ENCODE data around the gene XYLT1.
A peak's percentile ranks its signal among the peaks of the same experiment; 100 is the strongest.
"Not testable (repeated sequence)": the region's sequence is repeated elsewhere in the genome, so short reads cannot be mapped to it uniquely, and the experiment has no call there.

Gene XYLT1

DNA sequence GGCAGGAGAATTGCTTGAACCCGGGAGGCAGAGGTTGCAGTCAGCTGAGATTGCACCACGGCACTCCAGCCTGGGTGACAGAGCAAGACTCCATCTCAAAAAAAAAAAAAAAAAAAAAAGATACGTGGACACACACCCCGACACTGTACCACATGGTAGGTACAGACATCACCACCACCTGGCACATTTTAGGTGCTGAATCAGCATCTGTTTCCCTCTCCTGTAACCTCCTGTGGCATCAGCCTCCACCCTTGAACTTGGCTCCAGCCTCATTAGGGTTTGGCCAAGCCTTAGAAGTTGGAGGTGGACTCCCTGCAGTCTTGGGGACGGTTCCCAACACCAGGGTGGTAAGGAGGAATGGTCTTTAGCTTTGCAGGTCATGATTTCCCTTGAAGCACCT lies 46.0 kb downstream of the XYLT1 start:
- FAIRE-seq = no peak

DNA sequence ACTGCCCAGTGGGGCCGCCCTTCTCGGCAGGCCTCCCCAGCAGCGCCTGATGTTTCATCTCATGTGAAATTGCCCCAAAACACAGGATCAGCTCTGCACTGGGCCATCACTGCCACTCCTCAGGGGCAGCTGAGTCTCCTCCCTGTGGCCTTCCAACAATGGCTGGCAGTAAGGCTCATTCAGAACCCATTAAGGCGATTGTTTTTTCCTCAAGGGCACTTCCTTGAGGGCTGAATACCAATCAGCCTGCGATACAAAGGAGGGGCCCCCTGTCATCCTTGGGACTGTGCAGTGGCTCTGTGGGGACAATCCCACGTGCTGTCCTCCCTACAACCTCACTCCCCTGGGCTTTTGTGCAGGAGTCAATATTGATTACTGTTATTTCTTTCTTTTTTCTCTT lies 47.5 kb downstream of the XYLT1 start:
- FAIRE-seq = no peak

DNA sequence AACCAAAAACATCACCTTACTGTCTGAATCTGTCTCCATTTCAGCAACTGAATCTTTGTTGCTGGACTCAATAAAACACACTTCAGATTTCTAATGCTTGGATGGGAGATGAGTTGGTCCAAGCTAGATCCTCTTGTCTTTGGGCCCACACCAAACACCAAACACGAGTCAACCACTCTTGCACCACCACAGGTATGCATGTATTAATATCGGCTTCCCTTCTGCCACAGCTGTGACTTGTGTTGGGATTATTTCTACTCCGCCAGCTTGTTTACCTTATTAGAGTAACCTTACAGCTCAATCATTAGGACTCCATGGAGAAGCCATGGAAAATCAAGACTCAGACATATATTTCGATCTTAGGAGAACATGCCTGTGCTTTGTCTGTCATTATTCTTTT lies 49.9 kb downstream of the XYLT1 start:
- no peak for FAIRE-seq

DNA sequence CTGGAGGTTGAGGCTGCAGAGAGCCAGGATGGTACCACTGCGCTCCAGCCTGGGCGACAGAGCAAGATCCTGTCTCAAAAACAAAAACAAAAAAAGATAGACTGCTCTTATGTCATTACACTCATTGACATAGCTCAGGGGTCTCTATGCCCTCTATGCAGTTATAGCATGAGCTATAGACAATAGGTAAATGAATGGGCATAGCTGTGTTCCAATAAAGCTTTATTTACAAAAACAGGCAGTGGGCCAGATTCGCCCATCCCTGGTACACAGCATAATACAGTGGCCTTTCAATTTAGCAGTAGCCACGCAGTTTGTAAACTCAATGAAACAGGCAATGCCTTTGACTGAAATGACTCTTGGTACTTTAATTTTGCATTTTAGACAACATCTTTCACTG lies 51.5 kb downstream of the XYLT1 start:
- FAIRE-seq = no peak

DNA sequence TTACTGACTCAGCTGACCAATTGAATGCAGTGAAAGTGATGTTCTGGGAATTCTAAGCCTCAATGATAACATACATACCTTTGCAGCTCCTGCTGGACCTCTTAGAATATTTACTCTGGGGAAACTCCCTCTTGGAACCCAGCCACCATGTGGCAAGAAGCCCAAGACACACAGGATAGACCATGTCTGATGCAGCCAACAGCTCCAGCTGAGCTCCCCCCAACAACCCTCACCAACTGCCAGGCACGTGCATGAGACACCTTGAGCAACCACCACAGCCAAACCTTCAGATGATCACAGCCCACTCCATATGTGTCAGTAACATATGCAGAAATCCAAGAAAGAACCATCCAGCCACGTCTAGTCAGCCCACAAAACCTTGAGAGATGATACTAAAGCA lies 53.0 kb downstream of the XYLT1 start:
- no peak for FAIRE-seq

DNA sequence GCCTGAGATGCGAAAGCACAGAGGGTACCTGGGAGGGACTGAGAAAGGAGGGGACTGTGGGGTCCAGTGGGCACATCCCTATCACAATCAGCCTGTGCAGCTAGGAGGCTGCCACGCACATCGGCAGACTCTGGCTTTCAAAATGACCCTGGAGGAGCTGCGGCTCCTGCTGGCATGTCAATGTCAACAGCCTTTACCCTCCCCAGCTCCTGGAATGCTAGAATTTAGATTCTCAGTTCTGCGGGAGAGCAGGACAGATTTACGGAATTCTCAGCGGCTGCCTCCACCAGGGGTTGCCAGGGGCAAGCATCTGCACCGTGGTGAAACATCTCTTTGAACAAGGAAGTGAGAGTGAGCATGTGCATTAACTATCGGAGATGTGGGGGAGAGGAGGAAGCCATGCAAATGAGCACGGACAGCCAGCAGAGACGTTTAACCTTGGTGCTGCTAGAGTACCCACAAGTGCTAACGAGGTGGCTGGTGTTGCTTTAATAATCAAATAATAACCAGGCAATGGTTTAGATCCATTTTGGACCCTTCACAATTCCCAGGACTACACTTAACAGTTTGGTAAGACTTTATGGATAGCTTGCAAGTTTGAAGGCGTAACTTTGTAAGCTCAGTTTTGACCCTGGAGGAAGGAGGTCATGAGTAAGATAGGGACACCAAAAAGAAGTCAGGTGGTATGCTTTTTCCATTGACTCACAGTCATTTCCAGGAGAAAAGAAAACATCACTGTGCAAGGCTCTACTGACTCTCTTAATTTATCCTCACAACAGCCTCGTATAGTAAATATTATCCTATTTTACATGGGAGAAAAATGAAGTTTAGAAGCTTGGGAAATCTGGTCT lies 54.1 kb downstream of the XYLT1 start:
- no peak for FAIRE-seq

DNA sequence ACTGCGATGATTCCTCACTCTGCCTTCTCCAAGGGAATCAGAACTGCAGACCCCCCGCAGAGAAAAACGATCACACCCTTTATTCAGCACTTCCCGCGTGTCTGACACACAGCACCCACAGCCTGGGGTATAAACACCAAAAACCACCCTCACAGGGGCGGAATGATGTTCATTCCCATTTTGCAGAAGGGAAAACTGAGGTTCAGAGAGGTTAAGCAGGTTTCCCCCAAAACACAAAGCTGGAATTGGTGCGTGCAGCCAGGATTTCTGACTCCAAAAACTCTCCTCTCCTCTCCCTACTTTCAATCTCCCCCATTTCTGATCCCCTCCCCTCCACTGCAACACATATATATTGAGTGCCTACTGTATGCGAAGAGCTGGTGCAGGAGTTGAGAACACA lies 55.8 kb downstream of the XYLT1 start:
- no peak for FAIRE-seq

DNA sequence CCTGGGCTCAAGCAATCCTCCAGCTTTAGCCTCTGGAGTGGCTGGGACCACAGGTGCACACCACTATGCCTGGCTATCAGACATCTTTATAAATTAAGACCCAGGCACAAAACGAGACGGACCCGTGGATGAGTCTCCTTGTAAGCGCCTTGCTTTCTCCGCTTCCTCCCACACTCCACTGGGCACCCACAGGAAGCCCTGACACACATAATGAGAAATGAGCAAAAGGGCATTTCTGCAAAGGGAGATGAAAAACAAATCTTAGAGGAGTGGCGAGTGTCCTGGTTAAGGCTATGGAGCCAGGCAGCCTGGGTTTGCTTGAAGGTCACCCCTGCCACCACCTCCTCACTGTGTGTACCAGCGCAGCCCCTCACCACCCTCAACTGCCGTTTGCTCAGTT lies 56.3 kb downstream of the XYLT1 start:
- FAIRE-seq = no peak

DNA sequence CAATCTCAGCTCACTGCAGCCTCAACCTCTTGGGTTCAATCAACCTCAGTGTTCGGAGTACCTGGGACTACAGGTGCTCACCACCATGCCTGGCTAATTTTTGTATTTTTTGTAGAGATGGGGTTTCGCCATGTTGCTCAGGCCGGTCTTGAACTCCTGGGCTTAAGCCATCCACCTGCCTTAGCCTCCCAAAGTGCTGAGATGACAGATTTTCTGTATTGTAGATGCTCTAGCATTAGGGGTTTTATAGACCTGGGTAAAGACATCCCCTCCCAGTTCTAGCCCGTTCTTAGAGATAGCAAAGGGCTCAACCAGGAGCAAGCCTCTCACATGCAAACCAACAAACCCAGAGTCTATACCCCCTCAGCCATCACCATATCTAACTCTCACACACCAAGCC lies 57.3 kb downstream of the XYLT1 start:
- FAIRE-seq = no peak

DNA sequence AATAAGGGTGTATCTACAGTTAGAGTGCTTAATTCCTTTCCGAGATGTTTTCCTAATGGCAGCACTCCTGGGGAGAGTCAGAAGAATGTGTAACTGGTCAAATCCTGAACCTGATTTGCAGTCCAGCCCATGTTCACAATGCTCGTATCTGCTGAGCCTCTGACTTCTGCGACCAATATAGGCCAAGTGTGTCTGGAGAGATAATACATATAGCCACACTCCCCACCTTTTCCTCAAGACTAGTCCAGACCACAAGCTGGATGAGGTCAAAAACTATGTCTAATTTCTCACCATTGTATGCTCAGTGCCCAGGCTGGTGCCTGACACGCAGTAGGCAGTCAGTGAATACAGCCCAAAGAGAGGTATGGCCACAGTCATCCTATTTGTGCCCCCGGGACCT lies 58.0 kb downstream of the XYLT1 start:
- FAIRE-seq = no peak

DNA sequence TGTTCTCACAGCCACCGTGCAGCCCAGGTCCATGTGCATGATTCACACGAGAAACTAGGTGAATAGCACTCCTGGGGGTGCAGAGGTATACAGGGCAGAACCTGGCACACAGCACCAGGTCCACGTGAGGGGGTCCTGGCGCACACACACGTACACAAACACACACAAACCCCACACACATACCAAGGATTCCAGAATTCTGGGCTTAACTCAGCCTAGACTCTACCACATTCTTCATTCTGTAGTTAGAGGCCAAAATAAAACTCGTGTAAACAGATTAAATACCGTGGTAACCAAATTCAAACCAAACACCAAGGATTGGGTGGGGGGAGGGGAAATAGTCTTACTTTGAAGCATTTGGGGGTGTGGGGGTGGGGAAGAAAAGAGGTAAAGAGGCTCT lies 58.5 kb downstream of the XYLT1 start:
- no peak for FAIRE-seq

DNA sequence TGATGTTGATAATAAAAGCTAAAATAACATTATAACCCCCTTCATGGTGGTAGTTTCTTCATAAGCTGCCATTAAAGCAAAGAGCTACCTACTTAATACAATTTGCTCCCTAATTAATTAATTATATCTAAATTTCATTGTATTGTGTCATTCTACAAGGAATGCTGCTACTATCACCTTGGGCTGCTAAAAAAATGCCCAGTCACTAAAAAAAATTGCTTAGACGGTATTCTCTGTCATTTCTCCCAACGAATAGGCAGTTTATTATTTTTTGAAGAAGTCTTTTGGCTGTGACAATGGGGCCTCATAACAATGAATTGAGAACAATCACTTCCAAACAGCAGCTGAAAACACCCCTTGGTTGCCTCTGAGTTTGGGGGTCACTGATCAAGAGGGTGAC lies 59.5 kb downstream of the XYLT1 start:
- FAIRE-seq = no peak

DNA sequence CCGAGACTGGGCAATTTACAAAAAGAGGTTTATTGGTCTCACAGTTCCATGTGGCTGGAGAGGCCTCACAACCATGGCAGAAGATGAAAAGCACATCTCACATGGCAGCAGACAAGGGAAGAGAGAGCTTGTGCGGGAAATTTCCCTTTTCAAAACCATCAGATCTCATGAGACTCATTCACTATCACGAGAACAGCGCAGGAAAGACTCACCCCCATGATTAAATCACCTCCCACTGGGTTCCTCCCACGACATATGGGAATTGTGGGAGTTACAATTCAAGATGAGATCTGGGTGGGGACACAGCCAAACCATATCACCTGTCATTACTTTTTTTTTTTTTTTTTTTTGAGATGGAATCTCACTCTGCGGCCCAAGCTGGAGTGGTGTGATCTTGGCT lies 60.4 kb downstream of the XYLT1 start:
- FAIRE-seq = not testable (repeated sequence)

DNA sequence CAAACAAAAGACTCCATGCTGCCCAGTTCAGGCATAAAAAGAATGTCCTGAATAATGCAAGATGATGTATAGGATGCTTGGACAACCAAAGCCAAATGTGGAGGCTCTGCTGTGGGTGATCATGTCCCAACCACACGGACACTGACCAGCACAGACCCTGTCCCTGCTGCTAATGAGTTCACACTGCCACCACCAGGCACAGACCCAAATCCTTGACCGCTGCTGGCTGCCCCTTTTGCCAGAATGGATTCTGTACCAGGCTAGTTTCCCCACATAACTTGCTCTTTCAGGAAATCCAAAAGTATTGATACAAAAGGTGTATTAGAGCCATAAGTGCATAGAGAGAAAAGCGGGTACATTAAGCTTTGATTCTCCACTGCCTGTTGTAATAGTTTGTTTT lies 60.9 kb downstream of the XYLT1 start:
- no peak for FAIRE-seq

DNA sequence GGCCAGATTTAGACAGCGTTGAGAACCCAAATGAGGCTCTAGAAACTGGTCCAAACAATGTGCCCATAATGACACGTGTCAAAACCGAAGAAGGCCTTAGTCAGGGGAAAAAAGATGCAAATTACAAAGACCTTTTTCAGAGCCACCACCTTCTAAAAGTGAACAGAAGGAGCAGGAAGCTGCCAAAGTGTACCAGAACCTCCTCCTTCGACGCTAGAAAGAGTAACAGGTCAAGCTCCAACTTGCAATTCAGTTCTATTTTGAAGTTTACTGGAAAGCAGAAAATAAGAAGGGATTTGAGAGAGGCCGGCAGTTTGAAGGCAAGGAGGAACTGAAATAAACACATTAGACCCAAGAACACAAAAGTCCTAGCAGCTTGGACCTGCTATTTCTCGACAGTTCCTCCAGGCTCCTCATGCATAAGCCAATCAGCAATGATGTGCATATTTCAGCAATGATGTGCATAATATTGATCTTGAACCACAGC lies 61.8 kb downstream of the XYLT1 start:
- FAIRE-seq = no peak

DNA sequence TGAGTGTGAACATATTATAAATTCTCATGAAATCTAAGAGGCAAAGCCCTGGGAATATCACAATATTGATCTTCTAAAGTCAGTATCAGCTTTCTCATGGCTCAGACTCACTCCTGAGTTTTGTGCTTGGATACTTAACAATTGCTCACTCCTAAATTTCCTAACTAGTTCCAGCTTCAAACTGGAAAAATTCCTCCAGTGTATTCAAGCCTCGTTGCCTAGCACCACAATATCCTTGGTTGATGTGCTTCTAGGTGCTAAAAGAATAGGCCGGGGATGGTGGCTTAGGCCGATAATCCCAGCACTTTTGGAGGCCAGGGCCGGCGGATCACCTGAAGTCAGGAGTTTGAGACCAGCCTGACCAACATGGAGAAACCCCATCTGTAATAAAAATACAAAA lies 62.5 kb downstream of the XYLT1 start:
- no peak for FAIRE-seq

DNA sequence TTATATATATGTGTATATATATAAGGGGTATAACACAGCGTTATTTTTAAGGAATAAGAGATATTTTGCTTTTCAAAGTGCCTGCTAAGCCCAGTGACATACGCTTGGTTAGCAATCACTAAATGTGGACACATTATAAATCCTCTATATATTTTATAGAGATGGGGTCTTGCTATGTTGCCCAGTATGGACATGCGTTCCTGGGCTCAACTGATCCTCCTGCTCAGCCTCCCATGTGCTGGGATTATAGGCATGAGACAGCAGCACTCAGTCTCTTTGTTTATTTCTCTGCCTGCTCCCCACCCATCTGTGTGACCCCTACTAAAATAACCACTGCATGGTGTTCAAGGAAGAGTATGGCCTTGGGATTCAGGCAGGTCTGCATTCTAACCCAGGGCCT lies 63.4 kb downstream of the XYLT1 start:
- FAIRE-seq = no peak

DNA sequence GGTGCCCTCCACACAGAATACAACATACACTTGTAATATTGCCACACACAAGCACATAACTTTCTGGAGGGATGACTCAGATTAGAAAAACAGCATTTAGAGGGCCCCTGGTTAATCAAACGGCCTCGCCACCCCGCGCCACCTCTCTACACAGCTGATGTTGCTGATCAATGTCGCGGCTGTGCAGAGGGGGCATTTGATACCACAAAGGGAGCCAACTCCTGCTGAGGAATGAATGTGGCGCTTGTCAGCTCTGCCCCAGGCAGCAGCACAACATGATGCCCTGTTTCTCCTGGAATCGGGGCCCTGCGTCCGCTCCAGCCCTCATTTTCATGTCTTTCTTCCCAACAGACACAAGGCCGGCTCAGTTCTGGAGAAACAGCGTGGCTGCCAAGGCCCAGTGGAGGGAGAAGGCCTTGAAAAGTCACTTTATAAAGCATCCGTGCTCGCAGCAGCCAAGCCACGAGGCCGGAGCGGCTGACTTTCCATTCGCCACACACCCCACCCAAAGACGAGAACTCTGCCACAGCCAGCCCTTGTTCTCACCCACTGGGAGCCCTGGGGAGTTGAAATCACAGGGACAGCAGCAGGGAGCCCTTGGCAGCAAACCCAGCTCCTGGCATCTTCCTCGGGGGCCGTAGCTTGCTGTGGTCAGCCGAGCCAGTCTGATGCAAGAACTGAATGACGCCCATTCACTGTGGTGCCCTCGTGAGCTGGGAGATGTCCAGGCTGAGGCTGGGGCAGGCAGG lies 65.6 kb downstream of the XYLT1 start:
- FAIRE-seq = no peak

DNA sequence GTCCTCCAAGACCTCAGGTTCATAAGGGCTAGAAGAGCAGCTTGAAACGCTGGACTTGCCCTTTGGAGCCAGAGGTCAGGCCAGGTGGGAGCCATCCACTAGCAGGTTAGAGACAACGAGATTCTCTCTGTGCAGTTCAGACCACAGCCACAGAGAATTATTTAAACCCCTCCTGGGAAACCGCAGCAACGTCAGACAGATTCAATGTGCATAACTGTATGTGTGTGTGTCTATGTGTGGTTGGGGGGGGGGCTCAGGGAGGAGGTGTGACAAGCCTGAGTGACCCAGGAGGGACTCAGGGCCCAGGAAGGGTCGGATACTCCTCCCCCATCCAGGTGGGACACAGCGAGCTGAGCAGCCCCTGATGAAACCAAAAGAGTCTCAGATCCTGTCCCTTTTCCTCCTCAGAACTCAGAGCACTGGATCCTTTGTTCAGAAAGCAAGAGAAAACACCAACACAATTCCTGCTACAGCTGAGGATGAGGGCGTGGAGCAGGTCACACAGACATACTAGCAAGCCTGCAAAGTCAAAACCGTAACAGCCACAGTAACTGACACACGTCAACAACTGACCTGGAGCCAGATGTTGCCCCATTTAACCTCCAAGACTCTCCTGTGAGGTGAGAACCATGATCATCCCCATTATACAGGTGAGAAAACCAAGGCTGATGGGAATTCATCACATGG lies 66.8 kb downstream of the XYLT1 start:
- FAIRE-seq = no peak

DNA sequence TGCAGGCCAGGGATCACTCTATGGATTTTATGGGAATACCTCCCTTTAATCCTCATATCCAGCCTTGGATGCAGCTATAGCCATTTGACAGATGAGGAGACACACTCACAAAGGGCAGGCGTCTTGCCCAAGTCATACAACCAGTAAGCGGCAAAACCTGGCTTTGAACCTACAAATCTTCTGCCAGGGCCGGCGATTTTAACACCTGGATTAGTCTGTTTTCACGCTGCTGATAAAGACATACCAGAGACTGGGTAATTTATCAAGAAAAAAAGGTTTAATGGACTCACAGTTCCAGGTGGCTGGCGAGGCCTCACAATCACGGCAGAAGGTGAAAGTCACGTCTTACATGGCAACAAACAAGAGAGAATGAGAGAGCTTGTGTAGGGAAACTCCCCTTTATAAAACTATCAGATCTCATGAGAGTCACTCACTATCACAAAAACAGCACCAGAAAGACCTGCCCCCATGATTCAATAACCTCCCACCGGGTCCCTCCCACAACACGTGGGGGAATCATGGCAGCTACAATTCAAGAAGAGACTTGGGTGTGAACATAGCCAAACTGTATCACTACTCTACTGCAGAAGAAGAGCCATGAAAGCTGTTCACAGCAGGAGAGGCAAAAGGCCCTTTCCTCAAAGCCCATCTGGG lies 67.5 kb downstream of the XYLT1 start:
- no peak for FAIRE-seq

DNA sequence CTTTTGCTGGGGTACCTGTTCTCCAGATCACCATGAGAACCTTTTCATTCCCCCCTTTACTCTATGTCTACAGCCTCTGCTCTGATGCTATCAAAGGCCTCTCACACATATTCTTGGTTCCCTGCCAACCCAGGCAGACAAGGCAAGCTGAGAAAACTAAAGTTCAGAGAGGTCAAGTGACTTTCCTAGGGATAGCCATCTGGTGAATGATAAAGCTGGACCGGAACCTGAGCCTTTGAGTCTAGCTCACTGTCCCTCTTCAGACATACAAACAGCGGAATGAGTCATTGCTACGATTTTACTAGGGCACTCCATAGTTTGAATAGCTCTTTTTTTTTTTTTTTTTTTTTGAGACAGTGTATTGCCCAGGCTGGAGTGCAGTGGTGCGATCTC lies 73.3 kb downstream of the XYLT1 start:
- FAIRE-seq = peak; percentile 38

DNA sequence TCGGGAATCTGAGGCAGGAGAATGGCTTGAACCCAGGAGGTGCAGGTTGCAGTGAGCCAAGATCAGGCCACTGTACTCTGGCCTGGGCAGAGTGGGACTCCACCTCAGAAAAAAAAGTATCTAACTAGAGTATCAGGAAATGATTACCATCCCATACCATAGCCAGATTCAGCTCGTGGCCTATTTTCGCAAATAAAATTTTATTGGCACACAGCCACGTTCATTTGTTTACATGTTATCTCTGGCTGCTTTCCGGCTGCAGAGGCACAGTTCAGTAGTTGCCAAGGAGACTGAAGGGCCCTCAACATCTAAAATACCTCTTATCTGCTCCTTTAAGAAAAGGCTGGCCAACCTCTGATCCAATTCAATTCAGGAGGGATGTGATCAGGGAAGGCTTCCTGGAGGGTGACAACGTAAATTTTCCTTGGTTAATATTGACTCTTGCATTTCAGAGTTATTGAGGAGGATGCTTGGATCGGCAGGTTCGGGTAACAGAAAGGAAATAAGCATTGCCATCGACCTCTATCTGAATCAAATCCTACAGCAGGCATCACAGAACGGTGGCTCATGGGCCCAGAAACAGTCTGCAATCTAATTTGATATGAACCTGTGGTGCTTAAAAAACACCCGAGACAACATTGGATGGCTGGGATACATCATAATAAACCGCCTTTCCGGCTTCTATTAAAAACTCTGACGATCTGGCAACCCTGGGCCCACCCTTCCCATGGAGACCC lies 73.8 kb downstream of the XYLT1 start:
- FAIRE-seq = no peak

All from islet of Langerhans (tissue), 1 donor.